ENCODE results near the gene KLF9.
"Not testable (repeated sequence)": the region's sequence is repeated elsewhere in the genome, so short reads cannot be mapped to it uniquely, and the experiment has no call there.

Gene KLF9

GRCh38 chr9:70403166-70403565 is 11.3 kb downstream of the KLF9 start:
- no peak for DNase-seq

GRCh38 chr9:70402213-70402612 is 12.2 kb downstream of the KLF9 start:
- DNase-seq: no peak

- DNase-seq: not testable (repeated sequence)
These were observed 13.2 kb downstream of the KLF9 start for GRCh38 chr9:70401241-70401640.

GRCh38 chr9:70400107-70400892 is 14.2 kb downstream of the KLF9 start:
- DNase-seq: no peak

- no peak for DNase-seq
These were observed 15.3 kb downstream of the KLF9 start for GRCh38 chr9:70399141-70399540.

GRCh38 chr9:70398145-70398556 is 16.3 kb downstream of the KLF9 start:
- DNase-seq: no peak

GRCh38 chr9:70395652-70396051 is 18.8 kb downstream of the KLF9 start:
- no peak for DNase-seq

GRCh38 chr9:70392850-70393249 is 21.6 kb downstream of the KLF9 start:
- no peak for DNase-seq

- peak; percentile 15 for DNase-seq
These were observed 22.3 kb downstream of the KLF9 start for GRCh38 chr9:70392189-70392588.

- DNase-seq: peak; percentile 23
These were observed 23.5 kb downstream of the KLF9 start for GRCh38 chr9:70390933-70391341.

- DNase-seq: no peak
These were observed 24.7 kb downstream of the KLF9 start for GRCh38 chr9:70389621-70390266.

- DNase-seq: no peak
These were observed 25.3 kb downstream of the KLF9 start for GRCh38 chr9:70389188-70389587.

GRCh38 chr9:70387663-70388062 is 26.8 kb downstream of the KLF9 start:
- no peak for DNase-seq

GRCh38 chr9:70385426-70385825 is 29.0 kb downstream of the KLF9 start:
- DNase-seq: no peak

GRCh38 chr9:70382709-70383605 is 31.5 kb downstream of the KLF9 start:
- no peak for DNase-seq

GRCh38 chr9:70382046-70382708 is 32.3 kb downstream of the KLF9 start:
- DNase-seq: no peak

GRCh38 chr9:70374962-70375618 is 39.4 kb downstream of the KLF9 start:
- no peak for DNase-seq

GRCh38 chr9:70367305-70367930 is 47.0 kb downstream of the KLF9 start:
- DNase-seq: no peak

GRCh38 chr9:70363760-70364159 is 50.7 kb downstream of the KLF9 start:
- no peak for DNase-seq

- DNase-seq: no peak
These were observed 51.5 kb downstream of the KLF9 start for GRCh38 chr9:70362952-70363351.

- DNase-seq: no peak
These were observed 58.7 kb downstream of the KLF9 start for GRCh38 chr9:70355801-70356200.

- peak; percentile 28 for DNase-seq
These were observed 61.7 kb downstream of the KLF9 start for GRCh38 chr9:70352802-70353201.

All from midbrain (tissue), 1 donor.